K562 (cell line): ENCODE results near the gene GRB2. TPM values are rescaled to one million over a fixed set of nuclear protein-coding genes. Genes with fewer than 3 reads are reported as not detected.

Source experiments
- CAMTA2 ChIP-seq: fragments of 250-450 bp; sonication (Bioruptor Pico); conservative IDR thresholded peaks from 2 replicates; pipeline ENCODE4 v1.5.1; 2022
- CBX2 ChIP-seq: fragments of 200-600 bp; sonication (generic); IDR thresholded peaks from one replicate; pipeline ENCODE4 v1.6.1; 2012; ENCODE audit warnings: mild to moderate bottlenecking, low read length, inconsistent platforms; ENCODE audit not compliant: insufficient read depth, poor library complexity, severe bottlenecking
- IRF1 ChIP-seq: sonication (generic); formaldehyde crosslinking; IDR thresholded peaks from 2 replicates; pipeline ENCODE4 v1.8.0; 2022; ENCODE audit warnings: missing genetic modification reagents, mild to moderate bottlenecking, borderline replicate concordance
- PCBP2 ChIP-seq: fragments of 200-400 bp; formaldehyde crosslinking; IDR thresholded peaks from 2 replicates; pipeline ENCODE4 v1.6.1; 2018; ENCODE audit warnings: low read length, low read depth, mild to moderate bottlenecking, moderate library complexity; ENCODE audit not compliant: poor library complexity, severe bottlenecking
- RBM22 ChIP-seq: fragments of 200-400 bp; formaldehyde crosslinking; IDR thresholded peaks from 2 replicates; pipeline ENCODE4 v1.6.1; 2018; ENCODE audit warnings: low read length, low read depth; ENCODE audit not compliant: poor library complexity, severe bottlenecking
- SRSF7 ChIP-seq: fragments of 200-400 bp; formaldehyde crosslinking; optimal IDR thresholded peaks from 2 replicates; pipeline ENCODE3; 2017; ENCODE audit warnings: mild to moderate bottlenecking, low read depth, low read length
- STAG1 ChIP-seq: sonication (generic); formaldehyde crosslinking; IDR thresholded peaks from 2 replicates; pipeline ENCODE4 v1.5.0; 2020; ENCODE audit warnings: missing genetic modification reagents, borderline replicate concordance
- TSHZ1 ChIP-seq: fragments of 250-450 bp; sonication (Bioruptor Pico); IDR thresholded peaks from 2 replicates; pipeline ENCODE4 v1.4.0; 2020; ENCODE audit warnings: mild to moderate bottlenecking, moderate library complexity
- ZKSCAN3 ChIP-seq: fragments of 250-450 bp; sonication (Bioruptor Pico); IDR thresholded peaks from 2 replicates; pipeline ENCODE4 v1.4.0; 2020
- ZNF217 ChIP-seq: sonication (generic); formaldehyde crosslinking; IDR thresholded peaks from 2 replicates; pipeline ENCODE4 v1.8.0; 2022; ENCODE audit warnings: mild to moderate bottlenecking, missing genetic modification reagents
- ZNF253 ChIP-seq: fragments of 250-450 bp; sonication (Bioruptor Pico); conservative IDR thresholded peaks from 2 replicates; pipeline ENCODE4 v1.6.1; 2021; ENCODE audit warnings: mild to moderate bottlenecking
- ZNF79 ChIP-seq: fragments of 250-450 bp; sonication (Bioruptor Pico); IDR thresholded peaks from 2 replicates; pipeline ENCODE4 v1.4.0; 2020; ENCODE audit warnings: low read depth, mild to moderate bottlenecking, moderate library complexity
- polyA plus RNA-seq, 8 experiments: library from polyadenylated mRNA; depleted of rRNA in 4 of 8; stranded (reverse) in 5 of 8; unstranded in 3 of 8; fragments of >200 nt; fragmentation: Nextera tagmentation in 2 of 8; fragmentation: Illumina TruSeq in 1 of 8; extraction: Ambion mirVana in 2 of 8; extraction: Trizol in 1 of 8; gene quantifications; 2 replicates each; pipeline versions ENCODE4 v1.2.1 to v1.2.3, GENCODE V29; 2011 to 2014; ENCODE audit warnings: inconsistent platforms in 1 of 8, missing spikeins in 1 of 8
- total RNA-seq, 7 experiments: library from RNA; depleted of rRNA in 6 of 7; stranded (reverse); fragments of >200 nt in 6 of 7; fragmentation: Illumina TruSeq in 2 of 7; extraction: Trizol in 2 of 7; gene quantifications; 2 replicates each; pipeline versions ENCODE4 v1.2.1 to v1.2.3, GENCODE V29; 2011 to 2021; ENCODE audit warnings: low replicate concordance in 1 of 7
- TF ChIP-seq, protein P1 (sequence below): fragments of 450-650 bp; IDR thresholded peaks from 2 replicates; pipeline ENCODE4 v1.6.1; 2017; ENCODE audit warnings: antibody characterized with exemption, mild to moderate bottlenecking
- TF ChIP-seq, protein P2 (sequence below): fragments of 450-650 bp; IDR thresholded peaks from 2 replicates; pipeline ENCODE4 v1.6.1; 2016; ENCODE audit warnings: borderline replicate concordance
- TF ChIP-seq, protein P3 (sequence below): fragments of 450-650 bp; formaldehyde crosslinking; IDR thresholded peaks from 2 replicates; pipeline ENCODE4 v1.4.0; 2020; ENCODE audit warnings: mild to moderate bottlenecking, moderate library complexity

The GRB2 gene
- total and polyA plus RNA-seq, 9 of the 15 experiments (the other 6 are each of a cell fraction or from before 2014, with no cell fraction given), result 57.2 to 136 (median 84.8) TPM

- no peak for TF ChIP-seq ZNF217 (CRISPR knock-in tag)
- no peak for TF ChIP-seq TSHZ1 (CRISPR knock-in tag)
- TF ChIP-seq RBM22, result peak; percentile 94
- TF ChIP-seq, protein P1, sequence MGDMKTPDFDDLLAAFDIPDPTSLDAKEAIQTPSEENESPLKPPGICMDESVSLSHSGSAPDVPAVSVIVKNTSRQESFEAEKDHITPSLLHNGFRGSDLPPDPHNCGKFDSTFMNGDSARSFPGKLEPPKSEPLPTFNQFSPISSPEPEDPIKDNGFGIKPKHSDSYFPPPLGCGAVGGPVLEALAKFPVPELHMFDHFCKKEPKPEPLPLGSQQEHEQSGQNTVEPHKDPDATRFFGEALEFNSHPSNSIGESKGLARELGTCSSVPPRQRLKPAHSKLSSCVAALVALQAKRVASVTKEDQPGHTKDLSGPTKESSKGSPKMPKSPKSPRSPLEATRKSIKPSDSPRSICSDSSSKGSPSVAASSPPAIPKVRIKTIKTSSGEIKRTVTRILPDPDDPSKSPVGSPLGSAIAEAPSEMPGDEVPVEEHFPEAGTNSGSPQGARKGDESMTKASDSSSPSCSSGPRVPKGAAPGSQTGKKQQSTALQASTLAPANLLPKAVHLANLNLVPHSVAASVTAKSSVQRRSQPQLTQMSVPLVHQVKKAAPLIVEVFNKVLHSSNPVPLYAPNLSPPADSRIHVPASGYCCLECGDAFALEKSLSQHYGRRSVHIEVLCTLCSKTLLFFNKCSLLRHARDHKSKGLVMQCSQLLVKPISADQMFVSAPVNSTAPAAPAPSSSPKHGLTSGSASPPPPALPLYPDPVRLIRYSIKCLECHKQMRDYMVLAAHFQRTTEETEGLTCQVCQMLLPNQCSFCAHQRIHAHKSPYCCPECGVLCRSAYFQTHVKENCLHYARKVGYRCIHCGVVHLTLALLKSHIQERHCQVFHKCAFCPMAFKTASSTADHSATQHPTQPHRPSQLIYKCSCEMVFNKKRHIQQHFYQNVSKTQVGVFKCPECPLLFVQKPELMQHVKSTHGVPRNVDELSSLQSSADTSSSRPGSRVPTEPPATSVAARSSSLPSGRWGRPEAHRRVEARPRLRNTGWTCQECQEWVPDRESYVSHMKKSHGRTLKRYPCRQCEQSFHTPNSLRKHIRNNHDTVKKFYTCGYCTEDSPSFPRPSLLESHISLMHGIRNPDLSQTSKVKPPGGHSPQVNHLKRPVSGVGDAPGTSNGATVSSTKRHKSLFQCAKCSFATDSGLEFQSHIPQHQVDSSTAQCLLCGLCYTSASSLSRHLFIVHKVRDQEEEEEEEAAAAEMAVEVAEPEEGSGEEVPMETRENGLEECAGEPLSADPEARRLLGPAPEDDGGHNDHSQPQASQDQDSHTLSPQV, result peak; percentile 81
- no peak for TF ChIP-seq SRSF7
- TF ChIP-seq IRF1, result no peak
- no peak for TF ChIP-seq ZNF253 (CRISPR knock-in tag)
- no peak for TF ChIP-seq CAMTA2 (CRISPR knock-in tag)
- TF ChIP-seq CBX2, result no peak
- TF ChIP-seq, protein P2, sequence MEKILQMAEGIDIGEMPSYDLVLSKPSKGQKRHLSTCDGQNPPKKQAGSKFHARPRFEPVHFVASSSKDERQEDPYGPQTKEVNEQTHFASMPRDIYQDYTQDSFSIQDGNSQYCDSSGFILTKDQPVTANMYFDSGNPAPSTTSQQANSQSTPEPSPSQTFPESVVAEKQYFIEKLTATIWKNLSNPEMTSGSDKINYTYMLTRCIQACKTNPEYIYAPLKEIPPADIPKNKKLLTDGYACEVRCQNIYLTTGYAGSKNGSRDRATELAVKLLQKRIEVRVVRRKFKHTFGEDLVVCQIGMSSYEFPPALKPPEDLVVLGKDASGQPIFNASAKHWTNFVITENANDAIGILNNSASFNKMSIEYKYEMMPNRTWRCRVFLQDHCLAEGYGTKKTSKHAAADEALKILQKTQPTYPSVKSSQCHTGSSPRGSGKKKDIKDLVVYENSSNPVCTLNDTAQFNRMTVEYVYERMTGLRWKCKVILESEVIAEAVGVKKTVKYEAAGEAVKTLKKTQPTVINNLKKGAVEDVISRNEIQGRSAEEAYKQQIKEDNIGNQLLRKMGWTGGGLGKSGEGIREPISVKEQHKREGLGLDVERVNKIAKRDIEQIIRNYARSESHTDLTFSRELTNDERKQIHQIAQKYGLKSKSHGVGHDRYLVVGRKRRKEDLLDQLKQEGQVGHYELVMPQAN, result peak; percentile 72; the same call in 1 of the 2 replicates
- TF ChIP-seq, protein P3, sequence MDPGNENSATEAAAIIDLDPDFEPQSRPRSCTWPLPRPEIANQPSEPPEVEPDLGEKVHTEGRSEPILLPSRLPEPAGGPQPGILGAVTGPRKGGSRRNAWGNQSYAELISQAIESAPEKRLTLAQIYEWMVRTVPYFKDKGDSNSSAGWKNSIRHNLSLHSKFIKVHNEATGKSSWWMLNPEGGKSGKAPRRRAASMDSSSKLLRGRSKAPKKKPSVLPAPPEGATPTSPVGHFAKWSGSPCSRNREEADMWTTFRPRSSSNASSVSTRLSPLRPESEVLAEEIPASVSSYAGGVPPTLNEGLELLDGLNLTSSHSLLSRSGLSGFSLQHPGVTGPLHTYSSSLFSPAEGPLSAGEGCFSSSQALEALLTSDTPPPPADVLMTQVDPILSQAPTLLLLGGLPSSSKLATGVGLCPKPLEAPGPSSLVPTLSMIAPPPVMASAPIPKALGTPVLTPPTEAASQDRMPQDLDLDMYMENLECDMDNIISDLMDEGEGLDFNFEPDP (CRISPR knock-in tag), result no peak
- no peak for TF ChIP-seq ZKSCAN3 (CRISPR knock-in tag)
- TF ChIP-seq PCBP2, result no peak
- TF ChIP-seq ZNF79, result no peak
- TF ChIP-seq STAG1 (CRISPR knock-in tag), result no peak
These were observed 134.1 kb downstream of the GRB2 start (continued) for GRCh38 chr17:75271233-75271954.
